HG02840 (cell line): Measurements from ENCODE around the gene PTPN2.
A peak's percentile ranks its signal among the peaks of the same experiment; 100 is the strongest.

Source experiments
- ATAC-seq: cut with Tn5 transposase; IDR thresholded peaks from one replicate; pipeline ENCODE4 v1.9.1; 2021; ENCODE audit warnings: mild to moderate bottlenecking, moderate library complexity, moderate number of reproducible peaks; ENCODE audit not compliant: unreplicated experiment, low FRiP score

The PTPN2 gene

DNA sequence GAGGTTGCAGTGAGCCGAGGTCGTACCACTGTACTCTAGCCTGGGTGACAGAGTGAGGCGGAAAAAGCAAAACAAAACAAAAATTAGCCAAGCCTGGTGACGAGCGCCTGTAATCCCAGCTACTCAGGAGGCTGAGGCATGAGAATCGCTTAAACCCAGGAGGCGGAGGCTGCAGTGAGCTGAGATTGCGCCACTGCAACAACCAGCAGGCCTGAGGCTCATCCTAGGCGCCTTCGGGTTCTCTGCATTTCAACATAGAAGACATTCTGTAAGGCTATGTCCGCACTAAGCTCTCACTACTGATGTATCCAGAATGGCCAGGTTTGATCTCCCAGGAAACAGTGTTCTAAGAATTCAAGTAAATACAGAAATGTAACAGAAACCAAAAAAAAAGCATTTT is 23.5 kb downstream of the PTPN2 start:
- no peak for ATAC-seq

GRCh38 chr18:12858991-12859390 is 25.0 kb downstream of the PTPN2 start:
- no peak for ATAC-seq

DNA sequence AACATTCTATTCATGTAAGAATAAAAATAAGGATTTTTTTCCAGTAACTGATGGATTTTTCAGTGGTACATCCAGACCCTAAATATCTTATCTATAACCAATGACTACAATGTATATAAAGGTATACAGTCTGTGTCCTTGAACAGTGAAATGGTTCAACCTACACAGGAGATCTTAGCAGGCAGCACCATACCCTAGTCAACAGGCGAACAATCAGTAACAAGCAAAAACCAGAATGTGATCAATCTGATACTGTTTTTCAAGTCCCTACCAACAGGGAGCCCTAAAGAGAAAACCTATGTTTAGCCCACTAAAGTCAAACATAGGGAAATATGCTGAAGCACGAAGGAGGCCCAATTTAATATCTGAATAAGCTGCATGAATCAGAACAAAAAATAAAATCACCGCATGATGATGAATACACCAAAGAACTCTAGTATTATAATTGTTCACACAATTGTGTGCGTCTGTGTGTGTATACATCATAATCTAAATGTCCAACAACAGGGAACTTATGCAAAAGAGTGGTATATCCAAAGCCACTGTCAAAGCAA is 26.0 kb downstream of the PTPN2 start:
- no peak for ATAC-seq

DNA sequence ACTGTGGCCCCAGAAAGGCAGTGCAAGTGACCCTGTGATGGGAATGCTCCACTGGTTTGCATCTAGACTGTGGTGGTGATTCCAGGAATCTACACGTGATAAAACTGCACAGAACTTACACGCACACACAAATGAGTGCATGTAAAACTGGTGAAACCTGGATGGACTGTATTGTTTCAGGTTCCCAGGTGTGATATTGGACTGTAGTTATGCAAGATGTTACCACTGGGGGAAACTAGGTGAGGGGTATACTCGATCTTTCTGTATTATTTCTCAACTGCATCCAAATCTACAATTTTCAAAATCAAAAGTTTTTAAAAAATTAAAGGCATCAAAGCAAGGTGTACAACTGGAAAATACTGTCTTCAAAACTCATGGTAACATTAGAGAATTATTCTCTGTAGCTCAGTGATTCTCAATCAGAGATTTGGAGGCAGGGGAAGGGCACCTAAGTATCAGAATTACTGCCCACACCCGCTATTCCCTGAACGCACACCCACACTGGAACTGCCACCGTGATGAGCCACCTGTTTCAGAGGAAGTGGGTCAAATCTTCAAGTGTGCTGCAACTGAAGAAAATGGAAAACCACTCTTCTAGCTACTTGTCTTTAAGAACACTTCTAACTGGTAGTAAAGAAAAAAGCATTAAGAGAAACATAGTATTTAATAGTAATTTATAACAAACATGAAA is 26.7 kb downstream of the PTPN2 start:
- no peak for ATAC-seq

DNA sequence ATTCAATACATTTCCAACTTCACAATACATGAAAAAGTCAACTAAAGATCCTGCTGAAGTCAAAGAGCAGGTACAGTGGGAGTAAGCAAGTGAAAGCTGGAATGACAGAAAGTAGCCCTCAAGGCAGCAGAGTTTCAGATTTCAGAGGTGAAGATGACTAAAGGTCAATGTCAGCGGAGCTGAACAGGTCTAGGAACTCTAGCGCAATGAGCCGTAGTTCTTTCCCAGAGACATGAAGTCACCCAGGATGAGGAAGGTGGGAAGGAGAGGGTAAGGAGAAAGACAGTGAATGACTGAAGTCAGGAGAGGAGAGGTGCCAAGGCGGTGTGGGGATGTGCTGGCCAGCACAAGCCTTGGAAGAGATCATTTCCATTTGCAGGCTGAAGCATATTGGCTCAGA is 28.1 kb downstream of the PTPN2 start:
- ATAC-seq, result no peak

GRCh38 chr18:12852566-12853315 is 31.3 kb downstream of the PTPN2 start:
- no peak for ATAC-seq

DNA sequence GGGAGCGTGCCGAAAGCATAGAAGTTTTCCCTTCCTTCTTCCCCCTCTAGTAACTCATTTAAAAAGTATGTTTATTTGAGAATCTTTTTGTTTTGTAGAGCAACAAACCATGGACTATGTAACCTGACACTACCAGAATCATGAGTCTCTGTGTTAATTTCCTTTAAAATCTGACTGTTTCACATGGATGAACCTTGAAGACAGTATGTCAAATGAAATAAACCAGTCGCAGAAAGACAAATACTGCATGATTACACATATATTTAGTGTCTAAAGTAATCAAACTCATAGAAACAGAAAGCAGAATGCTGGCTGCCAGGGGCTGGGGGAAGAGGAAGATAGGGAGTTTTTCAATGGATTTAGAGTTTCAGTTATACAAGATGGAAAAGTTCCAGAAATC is 32.3 kb downstream of the PTPN2 start:
- no peak for ATAC-seq

GRCh38 chr18:12849548-12849947 is 34.5 kb downstream of the PTPN2 start:
- ATAC-seq, result no peak

GRCh38 chr18:12848405-12848804 is 35.6 kb downstream of the PTPN2 start:
- ATAC-seq, result no peak

- ATAC-seq, result no peak
Measured at GRCh38 chr18:12844391-12844790, 39.6 kb downstream of the PTPN2 start.

DNA sequence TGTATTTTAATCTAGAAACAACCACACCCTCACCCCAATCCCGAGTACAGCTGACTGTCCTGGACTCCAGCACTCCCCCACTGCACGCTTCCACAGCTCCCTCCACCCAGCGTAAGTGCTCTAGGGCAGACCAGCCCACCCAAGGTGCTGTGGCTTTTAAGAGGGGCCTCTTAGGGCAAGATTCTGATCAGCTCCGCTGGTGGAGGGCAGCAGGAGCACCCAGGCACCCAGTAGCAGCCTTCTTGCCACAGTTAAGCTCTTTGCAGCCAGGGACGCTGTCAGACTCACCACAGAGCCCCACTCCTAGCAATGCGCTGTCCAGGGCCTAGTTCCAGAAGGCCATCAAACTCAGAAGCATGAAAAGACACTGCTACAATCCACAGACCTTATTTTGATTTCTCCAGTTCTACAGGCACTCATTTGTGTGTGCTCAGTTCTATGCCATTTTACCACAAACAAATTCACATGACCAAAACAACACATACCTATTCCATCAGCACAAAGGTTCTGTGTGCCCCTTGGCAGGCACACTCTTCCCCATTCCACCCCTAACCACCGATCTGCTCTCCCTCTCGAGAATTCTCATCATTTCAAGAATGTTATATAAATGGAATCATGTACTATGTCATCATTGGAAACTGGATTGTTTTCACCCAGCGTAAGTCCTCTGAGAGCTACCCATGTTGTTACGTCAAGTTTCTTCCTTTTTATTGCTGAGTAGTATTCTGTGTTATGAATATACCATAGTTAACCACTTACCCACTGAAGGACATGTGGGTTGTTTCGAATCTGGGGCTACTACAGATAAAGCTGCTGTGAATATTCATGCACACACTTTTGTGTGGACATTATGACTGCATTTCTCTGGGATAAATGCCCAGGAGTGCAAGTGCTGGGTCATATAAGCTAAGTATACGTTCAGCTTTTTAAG is 40.4 kb downstream of the PTPN2 start:
- no peak for ATAC-seq

DNA sequence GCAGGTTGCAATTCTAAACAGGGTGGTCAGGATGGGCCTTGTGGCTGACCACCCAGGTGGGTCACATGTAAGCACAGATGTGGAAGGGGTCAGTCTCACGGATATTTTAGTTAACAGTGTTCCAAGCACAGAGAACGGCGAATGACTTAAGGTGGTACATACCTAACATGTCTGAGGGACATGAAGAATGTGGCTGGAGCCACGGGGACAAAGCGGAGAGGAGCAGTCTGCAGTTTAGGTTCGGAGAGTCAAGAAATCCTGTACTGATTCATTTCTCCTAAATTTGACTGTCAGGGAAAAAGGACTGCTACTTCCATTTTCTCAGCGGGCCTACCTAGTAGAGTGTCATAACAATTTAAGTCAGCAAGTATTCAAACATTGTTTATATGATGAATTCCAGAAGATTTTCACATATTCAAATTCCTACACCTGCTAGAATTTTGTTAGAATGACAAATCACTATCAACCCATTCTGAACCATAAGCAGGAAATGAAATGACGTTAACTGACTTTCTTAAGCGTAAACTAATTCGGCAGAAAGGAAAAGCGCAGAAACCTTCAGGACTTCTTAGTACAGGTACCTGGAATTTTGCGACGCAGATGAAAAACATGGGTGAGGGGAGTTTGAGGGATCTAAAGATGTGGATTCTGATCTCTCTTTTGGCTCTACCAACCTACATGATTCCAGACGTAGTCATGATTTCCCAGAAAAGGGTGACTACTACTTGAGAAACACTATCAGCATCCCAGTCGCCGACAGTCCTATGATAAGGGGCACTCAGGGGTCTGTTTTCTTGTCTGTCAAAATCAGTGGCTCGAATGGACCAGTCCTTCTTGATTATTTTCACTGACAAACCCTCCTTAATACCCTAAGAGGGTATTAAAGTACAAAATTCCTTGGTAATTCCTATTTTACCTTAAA is 41.3 kb downstream of the PTPN2 start:
- no peak for ATAC-seq

DNA sequence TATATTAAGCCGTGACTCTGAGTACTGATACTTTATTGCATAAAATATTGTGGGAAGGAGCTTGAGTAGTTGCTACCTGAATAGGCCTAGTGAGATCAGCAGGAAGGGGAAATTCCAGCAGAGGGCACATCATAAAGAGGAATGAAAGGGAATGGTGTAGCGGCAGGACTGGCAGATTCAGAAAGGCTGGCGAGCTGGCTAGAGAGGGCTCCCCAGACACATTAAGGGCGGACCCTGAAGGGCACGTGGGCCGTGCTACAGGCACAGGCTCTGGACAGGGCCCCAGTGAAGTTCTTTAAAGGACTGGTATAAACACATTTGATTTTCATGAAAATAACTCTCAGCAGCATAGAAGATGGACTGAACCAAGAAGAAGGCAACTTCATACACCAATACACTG is 43.0 kb downstream of the PTPN2 start:
- no peak for ATAC-seq

DNA sequence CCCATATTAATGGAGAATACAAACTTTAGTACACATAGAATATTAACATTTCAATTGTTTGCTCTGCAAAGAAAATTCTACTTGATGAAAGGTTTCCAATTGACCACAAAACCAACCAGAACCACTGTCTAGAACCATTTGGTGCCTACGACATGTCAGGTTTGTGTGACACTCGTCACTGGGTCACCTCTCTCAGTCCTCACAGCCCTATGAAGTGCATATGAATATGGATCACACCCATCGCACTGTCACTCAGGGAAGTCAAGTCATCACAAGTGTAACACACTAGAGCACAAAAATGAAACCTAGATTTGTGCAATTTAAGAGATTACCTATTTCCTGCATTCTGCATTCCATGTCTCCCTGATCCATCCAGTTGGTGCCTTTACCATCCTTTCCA is 43.7 kb downstream of the PTPN2 start:
- no peak for ATAC-seq

DNA sequence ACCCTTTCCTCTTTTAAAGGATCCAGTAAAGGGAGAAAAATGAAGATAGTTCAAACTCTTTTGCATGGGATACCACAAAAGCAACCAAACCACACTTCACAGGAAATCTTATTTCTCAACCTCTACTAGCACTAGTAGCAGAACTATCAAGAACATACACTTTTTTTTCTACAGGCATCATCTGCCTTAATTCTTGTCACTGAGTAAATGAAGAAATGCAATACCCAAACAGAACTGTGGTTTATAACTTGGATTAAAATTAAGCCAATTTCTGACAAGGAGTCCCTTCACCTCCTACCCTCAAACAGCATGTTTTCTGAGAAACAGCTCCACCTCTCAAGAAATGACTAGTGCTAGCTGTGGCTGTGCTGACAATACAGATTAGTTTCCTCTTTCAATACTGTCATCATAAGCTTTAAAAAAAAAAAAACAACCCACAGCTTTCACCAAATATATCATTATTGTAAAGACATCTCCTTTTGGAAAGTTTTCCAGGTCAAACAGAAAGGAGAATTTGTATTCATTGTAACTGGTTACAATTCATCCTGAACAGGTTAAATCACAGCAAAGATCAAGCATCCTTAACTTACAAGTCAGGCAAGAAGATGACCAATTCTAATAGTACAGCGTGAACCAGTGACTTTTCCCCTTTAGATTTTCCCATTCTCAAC is 44.4 kb downstream of the PTPN2 start:
- peak; percentile 83 for ATAC-seq

DNA sequence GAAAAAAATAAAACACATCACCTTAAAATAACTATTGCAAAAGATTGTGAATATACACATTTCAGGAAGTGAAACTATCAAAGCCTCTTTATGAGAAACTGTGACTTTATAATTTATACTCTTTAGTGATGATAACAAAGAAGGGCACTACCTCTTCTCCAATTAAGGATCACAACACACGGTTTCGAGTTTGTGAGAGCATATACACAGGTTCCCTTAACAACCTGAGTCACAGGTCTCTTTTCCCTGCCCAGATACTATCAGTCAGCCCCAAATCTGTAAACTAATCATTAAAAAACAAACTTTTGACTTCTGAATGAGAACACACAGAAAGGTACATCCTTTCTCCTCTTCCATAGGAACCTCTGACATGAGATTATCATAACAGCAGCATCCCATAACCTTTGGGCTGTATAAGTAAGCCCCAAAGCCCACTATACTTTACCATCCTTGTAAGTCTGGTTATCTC is 44.9 kb downstream of the PTPN2 start:
- ATAC-seq, result peak; percentile 31

GRCh38 chr18:12838178-12838634 is 45.8 kb downstream of the PTPN2 start:
- no peak for ATAC-seq

DNA sequence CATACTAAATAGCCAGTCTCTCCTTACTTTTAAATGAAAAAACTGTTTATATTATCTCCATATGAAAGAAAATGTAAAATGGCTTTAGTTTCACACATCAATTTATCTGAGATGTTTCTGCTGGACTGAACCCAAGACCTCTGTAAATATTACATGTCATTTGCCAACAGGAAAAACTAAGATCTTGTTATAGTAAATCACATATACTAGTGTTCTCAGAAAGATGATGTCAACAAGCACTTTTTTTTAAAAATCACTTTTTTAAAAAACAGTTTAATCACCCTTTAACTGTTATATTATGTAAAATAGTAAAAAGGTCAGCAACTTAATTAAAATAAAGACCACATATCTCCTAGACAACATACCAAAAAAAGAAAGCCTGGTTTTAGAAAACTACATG is 46.3 kb downstream of the PTPN2 start:
- ATAC-seq, result no peak

- ATAC-seq, result no peak
Measured at GRCh38 chr18:12836551-12836950, 47.5 kb downstream of the PTPN2 start.
